Measurements from ENCODE around the gene ZNF850.
A peak's percentile ranks its signal among the peaks of the same experiment; 100 is the strongest.

The ZNF850 gene

GRCh38 chr19:36719687-36720556 is 52.7 kb downstream of the ZNF850 start:
- no peak overlapping the region for H3K4me3 ChIP-seq (ENCODE audit: low read depth, low read length)
- no peak for DNase-seq (ENCODE audit: low read depth)

GRCh38 chr19:36709423-36709822 is 63.2 kb downstream of the ZNF850 start:
- no peak for DNase-seq (ENCODE audit: low read depth)
- no peak overlapping the region for H3K4me3 ChIP-seq (ENCODE audit: low read depth, low read length)

- DNase-seq (ENCODE audit: low read depth) = no peak
- H3K4me3 ChIP-seq (ENCODE audit: low read depth, low read length) = no peak overlapping the region
These were observed 65.5 kb downstream of the ZNF850 start for GRCh38 chr19:36707134-36707533.

GRCh38 chr19:36688058-36688457 is 84.5 kb downstream of the ZNF850 start:
- DNase-seq (ENCODE audit: low read depth) = no peak
- H3K4me3 ChIP-seq (ENCODE audit: low read depth, low read length) = peak overlapping the region; percentile 92

- H3K4me3 ChIP-seq (ENCODE audit: low read depth, low read length) = peak within 1 kb of the TSS; percentile 92
- DNase-seq (ENCODE audit: low read depth) = peak; percentile 73
These were observed 85.2 kb downstream of the ZNF850 start, which contains the start of gene ZNF567 for GRCh38 chr19:36687214-36688056. Gene ZNF567, plus strand, starts transcription at chr19:36687612. Its CDS starts 7,256 bp downstream, at chr19:36694868.

GRCh38 chr19:36686365-36687213 is 86.0 kb downstream of the ZNF850 start:
- no peak for DNase-seq (ENCODE audit: low read depth)
- H3K4me3 ChIP-seq (ENCODE audit: low read depth, low read length) = peak overlapping the region; percentile 92

- H3K4me3 ChIP-seq (ENCODE audit: low read depth, low read length) = no peak overlapping the region
- DNase-seq (ENCODE audit: low read depth) = no peak
These were observed 86.8 kb downstream of the ZNF850 start for GRCh38 chr19:36685835-36686234.

GRCh38 chr19:36679455-36679854 is 93.2 kb downstream of the ZNF850 start:
- DNase-seq (ENCODE audit: low read depth) = no peak
- H3K4me3 ChIP-seq (ENCODE audit: low read depth, low read length) = no peak overlapping the region

GRCh38 chr19:36674201-36674600 is 98.4 kb downstream of the ZNF850 start:
- no peak overlapping the region for H3K4me3 ChIP-seq (ENCODE audit: low read depth, low read length)
- no peak for DNase-seq (ENCODE audit: low read depth)

- no peak overlapping the region for H3K4me3 ChIP-seq (ENCODE audit: low read depth, low read length)
- no peak for DNase-seq (ENCODE audit: low read depth)
These were observed 100.2 kb downstream of the ZNF850 start for GRCh38 chr19:36672368-36672767.

GRCh38 chr19:36668646-36669045 is 104.0 kb downstream of the ZNF850 start:
- H3K4me3 ChIP-seq (ENCODE audit: low read depth, low read length) = no peak overlapping the region

GRCh38 chr19:36665832-36666231 is 106.8 kb downstream of the ZNF850 start:
- peak overlapping the region; percentile 91 for H3K4me3 ChIP-seq (ENCODE audit: low read depth, low read length)
- DNase-seq (ENCODE audit: low read depth) = no peak

More at GRCh38 chr19:36668646-36669045, 104.0 kb downstream of the ZNF850 start:
- DNase-seq (ENCODE audit: low read depth) = no peak
